Measurements from ENCODE around the gene SPACA6. TPM values are rescaled to one million over a fixed set of nuclear protein-coding genes. Genes with fewer than 3 reads are reported as not detected.
"Not testable (repeated sequence)": the region's sequence is repeated elsewhere in the genome, so short reads cannot be mapped to it uniquely, and the experiment has no call there.

Gene SPACA6, protein sequence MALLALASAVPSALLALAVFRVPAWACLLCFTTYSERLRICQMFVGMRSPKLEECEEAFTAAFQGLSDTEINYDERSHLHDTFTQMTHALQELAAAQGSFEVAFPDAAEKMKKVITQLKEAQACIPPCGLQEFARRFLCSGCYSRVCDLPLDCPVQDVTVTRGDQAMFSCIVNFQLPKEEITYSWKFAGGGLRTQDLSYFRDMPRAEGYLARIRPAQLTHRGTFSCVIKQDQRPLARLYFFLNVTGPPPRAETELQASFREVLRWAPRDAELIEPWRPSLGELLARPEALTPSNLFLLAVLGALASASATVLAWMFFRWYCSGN
- 6.9 TPM for total RNA-seq

- DNase-seq: no peak
These were observed at the start of gene SPACA6 for GRCh38 chr19:51693260-51693659. SPACA6 (plus strand) TSS chr19:51693330; CDS start chr19:51693527, 197 bp downstream.

- DNase-seq: no peak
These were observed 48.4 kb upstream of the SPACA6 start for GRCh38 chr19:51644636-51645271.

DNA sequence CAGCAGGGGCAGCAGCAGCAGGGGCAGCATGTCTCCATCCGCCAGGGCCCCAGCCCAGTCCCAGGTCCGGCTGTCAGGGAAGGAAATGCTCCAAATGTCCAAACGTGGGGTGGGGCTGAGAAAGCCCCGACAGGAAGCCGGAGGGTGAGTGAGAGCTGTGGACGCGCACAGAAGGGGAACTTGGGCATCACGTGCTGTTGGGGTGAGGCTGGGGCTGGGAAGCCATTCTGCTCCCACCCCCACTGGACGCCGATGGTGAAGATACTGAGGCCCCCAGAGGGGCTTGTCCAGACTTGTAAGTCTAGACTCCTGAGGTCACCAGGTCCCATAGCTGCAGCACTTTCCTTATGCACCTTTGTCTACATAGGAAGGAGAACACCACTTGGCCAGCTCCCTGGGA is 46.4 kb upstream of the SPACA6 start, which contains the start of gene SIGLEC14:
SIGLEC14 (minus strand) TSS at position 96 of the 400 bp plus-strand sequence; CDS start at position 30, 66 bp downstream.
- DNase-seq: not testable (repeated sequence)

DNA sequence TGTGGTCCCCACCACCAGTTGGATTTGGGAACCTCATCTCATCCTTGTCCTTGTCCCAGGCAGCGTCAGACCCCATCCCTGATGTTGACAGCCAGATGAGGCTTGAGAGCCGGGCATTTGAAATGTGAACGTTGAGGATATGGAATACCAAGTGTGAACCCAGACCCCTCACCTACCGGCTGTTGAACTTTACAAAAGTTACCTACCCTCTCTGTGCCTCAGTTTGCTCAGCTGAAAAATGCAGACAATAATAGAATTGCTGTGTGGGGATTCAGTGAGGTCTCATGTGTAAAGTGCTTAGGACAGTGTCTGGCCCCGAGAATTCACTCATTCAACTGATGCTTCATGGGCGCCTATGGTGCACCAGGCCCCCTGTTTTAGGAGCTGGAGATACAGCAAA is 45.8 kb upstream of the SPACA6 start:
- DNase-seq: no peak

GRCh38 chr19:51651216-51651846 is 41.8 kb upstream of the SPACA6 start:
- DNase-seq: no peak

- DNase-seq: no peak
These were observed 40.9 kb upstream of the SPACA6 start for GRCh38 chr19:51652266-51652665.

DNA sequence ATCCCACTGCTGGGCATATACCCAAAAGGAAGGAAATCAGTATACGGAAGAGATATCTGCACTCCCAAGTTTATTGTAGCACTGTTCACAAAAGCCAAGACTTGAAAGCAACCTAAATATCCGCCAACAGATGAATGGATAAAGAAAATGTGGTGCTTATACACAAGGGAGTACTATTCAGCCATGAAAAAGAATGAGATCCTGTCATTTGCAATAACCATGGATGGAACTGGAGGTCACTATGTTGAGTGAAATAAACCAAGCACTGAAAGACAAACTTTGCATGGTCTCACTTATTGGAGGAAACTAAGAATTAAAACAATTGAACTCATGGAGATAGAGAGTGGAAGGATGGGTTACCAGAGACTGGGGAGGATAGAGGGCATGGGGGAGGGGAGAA is 40.0 kb upstream of the SPACA6 start:
- DNase-seq: no peak

- no peak for DNase-seq
These were observed 38.3 kb upstream of the SPACA6 start for GRCh38 chr19:51654783-51655182.

GRCh38 chr19:51660975-51661600 is 32.0 kb upstream of the SPACA6 start:
- peak; percentile 91 for DNase-seq

- no peak for DNase-seq
These were observed 29.5 kb upstream of the SPACA6 start for GRCh38 chr19:51663650-51664049.

DNA sequence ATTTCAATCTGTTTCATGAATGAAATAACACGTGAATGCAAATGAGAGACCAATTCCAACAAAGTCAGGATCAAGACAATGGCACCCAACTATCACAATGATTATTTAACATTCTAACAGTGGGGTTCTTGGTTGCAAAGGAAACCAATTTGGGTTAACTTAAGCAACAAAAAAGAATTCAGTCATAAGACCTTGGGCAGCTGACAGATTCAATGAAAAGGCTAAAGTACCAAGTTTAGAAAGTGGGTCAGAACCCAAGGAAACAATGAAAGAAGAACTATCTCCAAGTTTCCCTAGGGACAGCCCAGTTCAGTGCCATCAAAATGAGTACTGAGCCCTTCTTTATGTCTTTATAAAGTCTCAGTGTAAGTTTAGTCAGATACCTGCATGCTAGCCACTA is 29.0 kb upstream of the SPACA6 start:
- DNase-seq: no peak

GRCh38 chr19:51664997-51665396 is 28.1 kb upstream of the SPACA6 start:
- DNase-seq: no peak

- no peak for DNase-seq
These were observed 24.9 kb upstream of the SPACA6 start for GRCh38 chr19:51668216-51668615.

- not testable (repeated sequence) for DNase-seq
These were observed 17.1 kb upstream of the SPACA6 start for GRCh38 chr19:51675911-51676565.

DNA sequence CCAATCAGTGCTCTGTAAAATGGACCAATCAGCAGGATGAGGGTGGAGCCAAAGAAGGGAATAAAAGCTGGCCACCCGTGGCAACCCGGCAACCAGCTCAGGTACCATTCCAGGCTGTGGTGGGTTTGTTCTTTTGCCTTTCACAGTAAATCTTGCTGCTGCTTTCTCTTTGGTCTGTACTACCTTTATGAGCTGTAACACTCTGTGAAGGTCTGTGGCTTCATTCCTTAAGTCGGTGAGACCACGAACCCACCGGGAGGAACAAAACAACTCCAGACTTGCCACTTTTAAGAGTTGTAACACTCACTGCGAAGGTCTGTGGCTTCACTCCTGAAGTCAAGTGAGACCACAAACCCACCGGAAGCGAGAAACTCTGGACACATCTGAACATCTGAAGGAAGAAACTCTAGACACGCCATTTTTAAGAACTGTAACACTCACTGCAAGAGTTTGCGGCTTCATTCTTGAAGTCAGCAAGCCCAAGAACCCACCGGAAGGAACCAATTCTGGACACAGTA is 16.5 kb upstream of the SPACA6 start:
- no peak for DNase-seq

- no peak for DNase-seq
These were observed 12.7 kb upstream of the SPACA6 start for GRCh38 chr19:51680474-51680873.

DNA sequence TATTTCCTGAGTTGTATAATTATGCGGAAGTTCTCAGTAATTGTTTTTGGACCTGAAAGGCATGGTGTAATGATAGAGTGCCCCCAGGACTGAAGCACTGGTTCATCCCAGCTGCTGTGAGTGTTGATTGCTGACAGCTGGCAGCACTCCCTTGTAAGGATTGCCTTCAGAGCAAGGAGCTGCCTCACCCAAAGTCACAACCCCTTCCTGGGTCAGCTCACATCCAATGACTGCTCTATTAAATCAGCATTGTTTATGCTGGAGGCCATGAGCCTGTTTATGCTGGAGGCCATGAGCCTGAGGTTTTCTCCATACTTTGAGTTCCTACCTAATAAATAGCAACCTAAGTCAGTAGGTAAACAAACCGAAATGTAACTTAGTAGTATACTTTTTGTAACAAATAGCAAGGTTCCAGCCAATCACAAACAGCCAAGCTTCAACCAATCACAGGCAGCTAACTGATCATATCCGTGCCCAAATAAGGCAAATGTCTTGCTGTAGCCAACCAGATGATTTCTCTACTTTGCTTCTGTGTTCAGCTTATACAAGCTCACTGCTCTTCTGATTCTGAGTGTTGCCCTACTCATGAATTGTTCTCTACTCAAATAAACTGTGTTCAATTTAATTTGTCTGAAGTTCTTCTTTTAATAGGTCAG is 11.7 kb upstream of the SPACA6 start:
- peak; percentile 78 for DNase-seq

DNA sequence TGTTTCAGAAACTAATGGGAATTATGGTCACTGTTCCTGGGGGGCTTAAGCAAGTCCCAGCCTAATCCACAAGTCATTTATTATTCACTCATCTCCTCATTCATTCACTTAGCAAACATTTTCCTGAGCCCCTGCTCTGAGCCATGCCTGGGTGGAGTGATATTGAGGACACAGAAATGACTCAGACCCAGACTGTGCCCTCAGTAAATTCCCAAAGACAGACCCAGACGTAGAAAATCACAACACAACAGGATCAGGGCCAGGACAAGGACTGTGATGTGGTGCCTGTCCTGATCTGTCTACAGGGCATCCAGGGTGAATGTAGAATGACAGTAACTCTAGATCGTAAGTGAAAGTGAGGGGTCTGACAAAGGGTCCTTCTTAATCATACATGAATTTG is 7.0 kb upstream of the SPACA6 start:
- DNase-seq: no peak

DNA sequence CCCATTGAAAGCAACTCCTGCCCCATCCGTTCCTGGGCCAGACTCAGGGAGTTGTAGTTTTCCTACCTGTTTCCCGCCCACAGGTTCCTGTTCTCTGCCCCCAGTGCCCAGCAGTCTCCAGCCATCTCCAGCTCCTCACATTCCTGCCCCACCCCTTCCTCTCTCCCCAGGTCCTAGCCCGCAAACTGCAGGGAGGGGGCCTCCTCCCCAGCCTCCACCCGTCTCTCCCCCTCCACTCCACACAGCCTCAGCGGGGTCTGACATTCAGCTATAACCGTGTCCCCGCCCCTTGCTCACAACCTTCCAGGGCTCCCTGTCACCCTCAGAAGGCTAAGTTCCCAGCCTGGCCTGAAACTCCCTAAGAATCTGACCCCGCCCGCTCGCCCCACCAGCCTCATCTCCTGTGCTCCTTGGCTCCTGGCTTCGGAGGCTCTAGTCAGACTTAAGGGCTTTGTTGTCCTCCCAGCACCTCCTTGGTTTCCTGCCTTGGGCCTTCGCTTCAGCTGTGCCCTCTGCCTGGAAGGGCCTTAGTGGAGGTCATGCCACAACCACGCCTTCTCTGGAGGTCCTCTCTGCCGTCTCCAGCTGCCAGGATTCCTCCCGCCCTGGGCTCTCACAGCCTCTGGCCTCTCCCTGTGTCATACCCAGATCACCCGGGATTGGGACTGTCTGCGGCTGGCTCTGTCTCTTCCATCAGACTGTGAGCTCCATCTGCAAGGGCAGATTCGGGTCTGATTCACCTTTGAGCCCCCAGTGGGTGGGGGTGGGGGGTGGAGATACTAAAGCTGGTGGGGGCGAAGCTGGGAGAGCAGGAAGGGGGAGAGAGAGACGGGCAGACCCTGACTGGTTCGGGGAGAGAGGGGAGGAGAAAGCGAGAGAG is 5.1 kb upstream of the SPACA6 start:
- DNase-seq: peak; percentile 74

Data from tongue (tissue), 2 donors.